Liver (tissue), 9 donors: Measurements from ENCODE around the gene DNMT3A. TPM values are rescaled to one million over a fixed set of nuclear protein-coding genes. Genes with fewer than 3 reads are reported as not detected.

Experiments
- DNase-seq: peaks from one replicate; pipeline ENCODE4 v3.0.0-alpha.2; 2017; ENCODE audit warnings: low spot score
- H3K27ac ChIP-seq, 2 donors: one replicate each; pipeline ENCODE4 v1.7.0; 2013; ENCODE audit warnings: inconsistent platforms in 2 of 2, low read length in 2 of 2, control low read depth in 1 of 2, low read depth in 1 of 2, mild to moderate bottlenecking in 1 of 2
- H3K27me3 ChIP-seq, 4 donors: one replicate each; pipeline versions ENCODE4 v1.6.1 to v1.7.0; 2013; ENCODE audit warnings: low read length in 3 of 4, inconsistent platforms in 1 of 4, mild to moderate bottlenecking in 1 of 4, moderate library complexity in 1 of 4; ENCODE audit not compliant: control insufficient read depth in 4 of 4, insufficient read depth in 4 of 4
- H3K36me3 ChIP-seq, 4 donors: one replicate each; pipeline versions ENCODE4 v1.6.1 to v1.7.0; 2013; ENCODE audit warnings: low read length in 3 of 4, mild to moderate bottlenecking in 3 of 4, low read depth in 1 of 4, moderate library complexity in 1 of 4; ENCODE audit not compliant: control insufficient read depth in 4 of 4, insufficient read depth in 3 of 4
- H3K4me1 ChIP-seq, 4 donors: one replicate each; pipeline versions ENCODE4 v1.6.1 to v1.7.0; 2013; ENCODE audit warnings: low read length in 3 of 4, mild to moderate bottlenecking in 3 of 4, moderate library complexity in 1 of 4; ENCODE audit not compliant: control insufficient read depth in 4 of 4, insufficient read depth in 4 of 4
- H3K4me3 ChIP-seq, 3 donors: one replicate each; pipeline versions ENCODE4 v1.6.1 to v1.7.0; 2013; ENCODE audit warnings: low read length in 3 of 3, control low read depth in 1 of 3, low read depth in 1 of 3, mild to moderate bottlenecking in 1 of 3
- H3K9ac ChIP-seq, 2 donors: one replicate each; pipeline ENCODE4 v1.7.0; 2013; ENCODE audit warnings: low read length in 2 of 2, mild to moderate bottlenecking in 2 of 2, moderate library complexity in 2 of 2, control low read depth in 1 of 2, low read depth in 1 of 2
- H3K9me3 ChIP-seq, 4 donors: one replicate each; pipeline versions ENCODE4 v1.6.1 to v1.7.0; 2013; ENCODE audit warnings: low read length in 3 of 4; ENCODE audit not compliant: control insufficient read depth in 4 of 4
- EGR1 ChIP-seq, 2 donors: IDR thresholded peaks; 2 replicates each; pipeline ENCODE4 v1.6.1; 2016 to 2018; ENCODE audit warnings: antibody characterized with exemption in 2 of 2, low read depth in 2 of 2
- FOXA1 ChIP-seq: IDR thresholded peaks from 2 replicates; pipeline ENCODE4 v1.6.1; 2016; ENCODE audit warnings: antibody characterized with exemption
- FOXA2 ChIP-seq: IDR thresholded peaks from 2 replicates; pipeline ENCODE4 v1.6.1; 2016; ENCODE audit warnings: antibody characterized with exemption
- GABPA ChIP-seq, 2 donors: IDR thresholded peaks in 1 of 2; conservative IDR thresholded peaks in 1 of 2; 2 replicates each; pipeline ENCODE4 v1.6.1; 2016; ENCODE audit warnings: antibody characterized with exemption in 2 of 2, mild to moderate bottlenecking in 1 of 2, moderate library complexity in 1 of 2
- HNF4A ChIP-seq, 2 donors: conservative IDR thresholded peaks; 2 replicates each; pipeline ENCODE4 v1.6.1; 2016; ENCODE audit warnings: antibody characterized with exemption in 2 of 2, mild to moderate bottlenecking in 2 of 2
- HNF4G ChIP-seq: IDR thresholded peaks from 2 replicates; pipeline ENCODE4 v1.6.1; 2016; ENCODE audit warnings: antibody characterized with exemption
- NR2F2 ChIP-seq: IDR thresholded peaks from 2 replicates; pipeline ENCODE4 v1.6.1; 2016; ENCODE audit warnings: antibody characterized with exemption
- RAD21 ChIP-seq, 2 donors: IDR thresholded peaks; 2 replicates each; pipeline ENCODE4 v1.6.1; 2016; ENCODE audit warnings: antibody characterized with exemption in 2 of 2, mild to moderate bottlenecking in 2 of 2
- RXRA ChIP-seq, 2 donors: IDR thresholded peaks; 2 replicates each; pipeline ENCODE4 v1.6.1; 2017 to 2018; ENCODE audit warnings: antibody characterized with exemption in 2 of 2, mild to moderate bottlenecking in 1 of 2
- TAF1 ChIP-seq: conservative IDR thresholded peaks from 2 replicates; pipeline ENCODE4 v1.6.1; 2016; ENCODE audit warnings: antibody characterized with exemption, mild to moderate bottlenecking
- YY1 ChIP-seq: IDR thresholded peaks from 2 replicates; pipeline ENCODE4 v1.6.1; 2016; ENCODE audit warnings: antibody characterized with exemption, mild to moderate bottlenecking
- whole genome bisulfite sequencing: extraction: QIAGEN DNeasy Blood & Tissue Kit; methylation state at CpG from one replicate; pipeline ENCODE4 v1.1.7; 2013; 5-methylcytosine and 5-hydroxymethylcytosine counted together
- polyA plus RNA-seq, 2 donors: library from polyadenylated mRNA; stranded (reverse) in 1 of 2; unstranded in 1 of 2; fragments of 200-250 nt in 1 of 2; fragments of >200 nt in 1 of 2; fragmentation: Nextera tagmentation in 1 of 2; extraction: Ambion mirVana in 1 of 2; gene quantifications; one replicate each; pipeline versions ENCODE4 v1.2.1 to v1.2.3, GENCODE V29; 2013 to 2015
- total RNA-seq, 2 donors: library from RNA; depleted of rRNA; stranded (reverse); fragments of >200 nt; gene quantifications; one replicate each; pipeline ENCODE4 v1.2.3, GENCODE V29; 2014
- TF ChIP-seq, protein P1 (sequence below): IDR thresholded peaks from 2 replicates; pipeline ENCODE4 v1.6.1; 2016; ENCODE audit warnings: antibody characterized with exemption
- TF ChIP-seq, protein P2 (sequence below): IDR thresholded peaks from 2 replicates; pipeline ENCODE4 v1.6.1; 2016; ENCODE audit warnings: antibody characterized with exemption
- TF ChIP-seq, protein P3 (sequence below): fragments of 150-350 bp; IDR thresholded peaks from 2 replicates; pipeline ENCODE4 v1.5.1; 2017; ENCODE audit warnings: improper control_type of control experiment, low read depth, low read length; ENCODE audit not compliant: missing input control
- TF ChIP-seq, protein P4 (sequence below): IDR thresholded peaks from 2 replicates; pipeline ENCODE4 v1.6.1; 2016; ENCODE audit warnings: antibody characterized with exemption
- donor health status: healthy.
- donor health status: healthy.
- donor health status: healthy.
- donor health status: healthy.
- donor health status: healthy.

DNMT3A gene
- total and polyA plus RNA-seq, 4 donors, result 3.5 to 24.2 (median 8.1) TPM

DNA sequence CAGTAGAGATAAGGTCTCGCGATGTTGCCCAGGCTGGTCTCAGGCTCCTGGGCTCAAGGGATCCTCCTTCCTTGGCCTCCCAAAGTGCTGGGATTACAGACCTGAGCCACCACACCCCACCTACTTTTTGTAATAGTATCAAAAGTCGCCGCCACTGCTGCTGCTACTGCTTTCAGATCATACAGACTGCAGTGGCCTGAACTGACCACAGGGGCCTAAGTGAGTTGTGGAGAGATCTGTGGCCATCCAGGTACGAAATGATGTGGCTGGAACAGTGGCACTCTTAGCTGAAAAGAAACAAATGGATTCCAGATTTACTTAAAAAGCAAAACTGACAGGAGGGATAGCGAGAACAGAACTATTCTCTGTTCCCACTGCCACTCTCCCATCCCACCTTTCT lies 140.5 kb downstream of the DNMT3A start:
- DNase-seq, result no peak
- no peaks in the 10 kb centered on the region for H3K9me3 ChIP-seq
- no peak overlapping the region for H3K4me3 ChIP-seq
- H3K4me1 ChIP-seq, result peaks cover 0 to 3% (median 0%) of the 10 kb centered on the region in 4 donors
- no peaks in the 10 kb centered on the region for H3K36me3 ChIP-seq
- 85% methylated on average over 6 of the region's 6 CpGs for WGBS
- H3K27ac ChIP-seq, result no peak overlapping the region
- TF ChIP-seq GABPA (IDR thresholded peaks at IDR 0.05 in 1 of 2, conservative IDR thresholded peaks at IDR 0.05 in 1 of 2) (no peak), FOXA2 (no peak), NR2F2 (no peak), HNF4A (conservative IDR thresholded peaks at IDR 0.05) (no peak)
- TF ChIP-seq, protein P1, sequence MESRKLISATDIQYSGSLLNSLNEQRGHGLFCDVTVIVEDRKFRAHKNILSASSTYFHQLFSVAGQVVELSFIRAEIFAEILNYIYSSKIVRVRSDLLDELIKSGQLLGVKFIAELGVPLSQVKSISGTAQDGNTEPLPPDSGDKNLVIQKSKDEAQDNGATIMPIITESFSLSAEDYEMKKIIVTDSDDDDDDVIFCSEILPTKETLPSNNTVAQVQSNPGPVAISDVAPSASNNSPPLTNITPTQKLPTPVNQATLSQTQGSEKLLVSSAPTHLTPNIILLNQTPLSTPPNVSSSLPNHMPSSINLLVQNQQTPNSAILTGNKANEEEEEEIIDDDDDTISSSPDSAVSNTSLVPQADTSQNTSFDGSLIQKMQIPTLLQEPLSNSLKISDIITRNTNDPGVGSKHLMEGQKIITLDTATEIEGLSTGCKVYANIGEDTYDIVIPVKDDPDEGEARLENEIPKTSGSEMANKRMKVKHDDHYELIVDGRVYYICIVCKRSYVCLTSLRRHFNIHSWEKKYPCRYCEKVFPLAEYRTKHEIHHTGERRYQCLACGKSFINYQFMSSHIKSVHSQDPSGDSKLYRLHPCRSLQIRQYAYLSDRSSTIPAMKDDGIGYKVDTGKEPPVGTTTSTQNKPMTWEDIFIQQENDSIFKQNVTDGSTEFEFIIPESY, result no peak
- TF ChIP-seq, protein P2, sequence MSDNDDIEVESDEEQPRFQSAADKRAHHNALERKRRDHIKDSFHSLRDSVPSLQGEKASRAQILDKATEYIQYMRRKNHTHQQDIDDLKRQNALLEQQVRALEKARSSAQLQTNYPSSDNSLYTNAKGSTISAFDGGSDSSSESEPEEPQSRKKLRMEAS, result no peak
- no peaks in the 10 kb centered on the region for H3K27me3 ChIP-seq
- no peak overlapping the region for H3K9ac ChIP-seq

DNA sequence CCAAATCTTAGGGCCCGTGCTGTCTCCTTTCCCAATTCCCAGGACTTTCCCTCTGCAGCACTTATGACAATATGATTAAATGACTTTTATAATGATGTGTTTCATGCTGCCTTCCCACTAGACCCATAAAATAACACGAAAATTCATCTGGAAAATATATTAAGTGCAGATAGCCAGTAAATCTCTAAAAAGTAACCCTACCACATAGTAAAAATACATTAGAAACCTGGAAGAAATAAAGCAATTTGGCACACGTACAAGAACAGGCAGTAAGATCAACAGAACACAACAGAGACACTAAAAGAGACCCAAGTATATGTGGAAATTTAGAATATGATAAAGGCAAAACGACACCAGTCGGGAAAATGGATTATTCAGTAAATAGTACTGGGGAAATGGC lies 143.1 kb downstream of the DNMT3A start:
- no peaks in the 10 kb centered on the region for H3K36me3 ChIP-seq
- no peaks in the 10 kb centered on the region for H3K27me3 ChIP-seq
- H3K9me3 ChIP-seq, result no peaks in the 10 kb centered on the region
- H3K27ac ChIP-seq, result no peak overlapping the region
- H3K4me1 ChIP-seq, result no peaks in the 10 kb centered on the region
- TF ChIP-seq, protein P1, result no peak
- TF ChIP-seq GABPA (IDR thresholded peaks at IDR 0.05 in 1 of 2, conservative IDR thresholded peaks at IDR 0.05 in 1 of 2) (no peak), RXRA (IDR thresholded peaks at IDR 0.05) (no peak), EGR1 (IDR thresholded peaks at IDR 0.05; ENCODE audit: low read depth in 2 of 2) (no peak), TAF1 (no peak), FOXA1 (no peak), YY1 (no peak), FOXA2 (no peak), RAD21 (IDR thresholded peaks at IDR 0.05) (no peak), HNF4G (no peak)
- TF ChIP-seq, protein P3, sequence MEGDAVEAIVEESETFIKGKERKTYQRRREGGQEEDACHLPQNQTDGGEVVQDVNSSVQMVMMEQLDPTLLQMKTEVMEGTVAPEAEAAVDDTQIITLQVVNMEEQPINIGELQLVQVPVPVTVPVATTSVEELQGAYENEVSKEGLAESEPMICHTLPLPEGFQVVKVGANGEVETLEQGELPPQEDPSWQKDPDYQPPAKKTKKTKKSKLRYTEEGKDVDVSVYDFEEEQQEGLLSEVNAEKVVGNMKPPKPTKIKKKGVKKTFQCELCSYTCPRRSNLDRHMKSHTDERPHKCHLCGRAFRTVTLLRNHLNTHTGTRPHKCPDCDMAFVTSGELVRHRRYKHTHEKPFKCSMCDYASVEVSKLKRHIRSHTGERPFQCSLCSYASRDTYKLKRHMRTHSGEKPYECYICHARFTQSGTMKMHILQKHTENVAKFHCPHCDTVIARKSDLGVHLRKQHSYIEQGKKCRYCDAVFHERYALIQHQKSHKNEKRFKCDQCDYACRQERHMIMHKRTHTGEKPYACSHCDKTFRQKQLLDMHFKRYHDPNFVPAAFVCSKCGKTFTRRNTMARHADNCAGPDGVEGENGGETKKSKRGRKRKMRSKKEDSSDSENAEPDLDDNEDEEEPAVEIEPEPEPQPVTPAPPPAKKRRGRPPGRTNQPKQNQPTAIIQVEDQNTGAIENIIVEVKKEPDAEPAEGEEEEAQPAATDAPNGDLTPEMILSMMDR, result no peak
- TF ChIP-seq, protein P2, result no peak
- TF ChIP-seq, protein P4, sequence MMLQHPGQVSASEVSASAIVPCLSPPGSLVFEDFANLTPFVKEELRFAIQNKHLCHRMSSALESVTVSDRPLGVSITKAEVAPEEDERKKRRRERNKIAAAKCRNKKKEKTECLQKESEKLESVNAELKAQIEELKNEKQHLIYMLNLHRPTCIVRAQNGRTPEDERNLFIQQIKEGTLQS, result no peak
- no peak overlapping the region for H3K9ac ChIP-seq
- no peak for DNase-seq
- 78% methylated on average over 5 of the region's 5 CpGs for WGBS
- no peak overlapping the region for H3K4me3 ChIP-seq
